ENCODE results near the gene BTN2A1. TPM values are rescaled to one million over a fixed set of nuclear protein-coding genes. Genes with fewer than 3 reads are reported as not detected.

BTN2A1 gene
- total RNA-seq, 1 experiment from 2014 or later = 15.0 TPM

DNA sequence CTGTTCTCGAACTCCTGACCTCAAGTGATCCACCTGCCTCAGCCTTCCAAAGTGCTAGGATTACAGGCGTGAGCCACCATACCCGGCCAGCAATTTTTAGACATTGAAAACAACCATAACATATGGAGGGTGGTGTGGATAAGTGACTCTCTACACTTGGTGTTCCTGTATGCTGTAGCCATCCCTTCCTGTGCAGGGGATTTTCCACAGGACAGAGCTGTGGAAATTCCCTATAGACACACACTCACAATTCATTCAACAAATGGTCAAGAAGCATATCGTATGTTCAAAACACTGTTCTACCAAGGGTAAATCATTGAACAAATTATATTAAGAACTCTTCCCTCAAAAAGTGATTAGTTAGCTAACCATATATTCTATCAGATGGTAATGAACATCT is 6.3 kb downstream of the BTN2A1 start:
- no TSS peak for BruUV-seq (replicated peaks)
- no peaks in the 10 kb centered on the region for H3K27me3 ChIP-seq (replicated peaks; ENCODE audit: control insufficient read depth, insufficient read depth, low read length)
- intact Hi-C loops (cut with micrococcal nuclease; ENCODE audit: unreplicated experiment) = no loop called here
- no peak for DNase-seq
- Mint-ChIP-seq H3K27me3 (ENCODE audit: insufficient read depth, unreplicated experiment) (no peaks in the 10 kb centered on the region), H3K27ac (ENCODE audit: unreplicated experiment) (no peak overlapping the region), H3K4me1 (ENCODE audit: low read depth, unreplicated experiment) (peaks cover 6% of the 10 kb centered on the region), H3K9me3 (ENCODE audit: unreplicated experiment) (no peaks in the 10 kb centered on the region), H3K36me3 (ENCODE audit: insufficient read depth, unreplicated experiment) (peaks cover 69% of the 10 kb centered on the region), H3K4me3 (ENCODE audit: unreplicated experiment) (no peak overlapping the region)
- TF ChIP-seq, protein P1, sequence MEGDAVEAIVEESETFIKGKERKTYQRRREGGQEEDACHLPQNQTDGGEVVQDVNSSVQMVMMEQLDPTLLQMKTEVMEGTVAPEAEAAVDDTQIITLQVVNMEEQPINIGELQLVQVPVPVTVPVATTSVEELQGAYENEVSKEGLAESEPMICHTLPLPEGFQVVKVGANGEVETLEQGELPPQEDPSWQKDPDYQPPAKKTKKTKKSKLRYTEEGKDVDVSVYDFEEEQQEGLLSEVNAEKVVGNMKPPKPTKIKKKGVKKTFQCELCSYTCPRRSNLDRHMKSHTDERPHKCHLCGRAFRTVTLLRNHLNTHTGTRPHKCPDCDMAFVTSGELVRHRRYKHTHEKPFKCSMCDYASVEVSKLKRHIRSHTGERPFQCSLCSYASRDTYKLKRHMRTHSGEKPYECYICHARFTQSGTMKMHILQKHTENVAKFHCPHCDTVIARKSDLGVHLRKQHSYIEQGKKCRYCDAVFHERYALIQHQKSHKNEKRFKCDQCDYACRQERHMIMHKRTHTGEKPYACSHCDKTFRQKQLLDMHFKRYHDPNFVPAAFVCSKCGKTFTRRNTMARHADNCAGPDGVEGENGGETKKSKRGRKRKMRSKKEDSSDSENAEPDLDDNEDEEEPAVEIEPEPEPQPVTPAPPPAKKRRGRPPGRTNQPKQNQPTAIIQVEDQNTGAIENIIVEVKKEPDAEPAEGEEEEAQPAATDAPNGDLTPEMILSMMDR (IDR thresholded peaks at IDR 0.05; ENCODE audit: insufficient read depth in 1 of 2, low read depth in 1 of 2, low read length in 1 of 2, severe bottlenecking in 1 of 2, unreplicated experiment in 1 of 2) = no peak
- CTCF ChIA-PET = no interaction called here
- no peak overlapping the region for H3K4me3 ChIP-seq (ENCODE audit: low read depth, low read length)
- H3K4me1 ChIP-seq = no peaks in the 10 kb centered on the region
- peaks cover 3% of the 10 kb centered on the region; the same call in 1 of the 2 replicates for H3K36me3 ChIP-seq (ENCODE audit: control insufficient read depth, insufficient read depth, low read length)
- no peaks in the 10 kb centered on the region for H3K9me3 ChIP-seq
- POLR2A ChIA-PET = no interaction called here

DNA sequence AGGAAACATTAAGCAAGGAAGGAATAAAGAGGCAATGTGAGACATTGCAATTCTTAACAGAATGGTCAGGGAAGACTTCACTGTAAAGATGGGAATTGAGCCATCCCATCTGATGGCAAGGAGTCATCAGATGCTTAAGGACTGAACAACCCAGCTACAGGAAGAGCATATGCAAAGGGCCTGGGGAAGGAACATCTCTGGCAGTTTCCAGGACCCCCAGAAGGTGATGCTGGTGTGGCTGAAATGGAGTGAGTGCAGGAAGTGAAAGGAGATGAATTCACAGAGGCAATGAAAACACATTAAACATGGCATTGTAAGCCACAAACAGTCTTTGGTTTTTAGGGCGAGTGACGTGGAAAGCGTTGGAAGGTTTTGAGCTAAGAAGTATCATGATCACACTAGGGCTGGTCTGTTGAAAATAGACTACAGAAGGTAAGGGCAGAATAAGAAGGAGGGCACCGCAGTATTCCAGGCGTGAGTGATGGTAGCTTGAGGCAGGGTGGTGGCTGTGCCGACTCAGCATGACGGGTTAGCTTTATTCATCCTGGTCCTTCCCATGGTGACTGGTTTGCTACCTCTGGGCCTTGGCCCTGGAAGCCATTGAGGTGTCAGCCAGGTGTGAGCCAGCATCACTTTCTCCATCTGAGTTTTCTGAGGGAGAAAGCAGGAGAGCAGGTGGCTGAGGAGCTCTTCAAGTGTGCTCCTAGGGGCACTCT is 6.8 kb downstream of the BTN2A1 start:
- H3K36me3 ChIP-seq (ENCODE audit: control insufficient read depth, insufficient read depth, low read length) = peaks cover 2% of the 10 kb centered on the region; the same call in 1 of the 2 replicates
- no peaks in the 10 kb centered on the region for H3K9me3 ChIP-seq
- Mint-ChIP-seq H3K27ac (ENCODE audit: unreplicated experiment) (no peak overlapping the region), H3K27me3 (ENCODE audit: insufficient read depth, unreplicated experiment) (no peaks in the 10 kb centered on the region), H3K9me3 (ENCODE audit: unreplicated experiment) (no peaks in the 10 kb centered on the region), H3K4me1 (ENCODE audit: low read depth, unreplicated experiment) (peaks cover under 1% of the 10 kb centered on the region), H3K4me3 (ENCODE audit: unreplicated experiment) (no peak overlapping the region), H3K36me3 (ENCODE audit: insufficient read depth, unreplicated experiment) (peaks cover 70% of the 10 kb centered on the region)
- POLR2A ChIA-PET = no interaction called here
- intact Hi-C loops (cut with micrococcal nuclease; ENCODE audit: unreplicated experiment) = no loop called here
- TF ChIP-seq, protein P1 (IDR thresholded peaks at IDR 0.05; ENCODE audit: insufficient read depth in 1 of 2, low read depth in 1 of 2, low read length in 1 of 2, severe bottlenecking in 1 of 2, unreplicated experiment in 1 of 2) = no peak
- no peak for DNase-seq
- CTCF ChIA-PET = no interaction called here
- no peaks in the 10 kb centered on the region for H3K27me3 ChIP-seq (replicated peaks; ENCODE audit: control insufficient read depth, insufficient read depth, low read length)
- H3K4me3 ChIP-seq (ENCODE audit: low read depth, low read length) = no peak overlapping the region
- H3K4me1 ChIP-seq = no peaks in the 10 kb centered on the region
- no TSS peak for BruUV-seq (replicated peaks)

DNA sequence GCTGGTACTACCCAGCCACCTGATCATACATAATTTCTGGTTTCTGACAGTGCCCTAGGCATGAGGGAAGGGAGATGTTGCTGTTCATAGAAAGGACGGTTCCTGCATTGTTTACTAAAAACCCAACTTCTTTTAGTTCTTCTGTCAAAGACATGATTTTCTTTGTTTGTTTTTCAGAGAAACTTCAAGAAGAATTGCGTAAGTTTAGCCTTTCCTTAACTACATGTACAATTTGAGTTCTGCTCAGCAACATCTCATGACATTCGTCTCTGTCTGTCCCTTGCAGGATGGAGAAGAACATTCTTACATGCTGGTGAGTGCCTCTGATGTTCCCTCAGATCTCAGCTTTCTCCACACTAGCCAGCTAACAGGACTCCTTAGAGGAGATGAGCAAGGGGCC is 8.0 kb downstream of the BTN2A1 start:
- H3K36me3 Mint-ChIP-seq (ENCODE audit: insufficient read depth, unreplicated experiment) = peaks cover 65% of the 10 kb centered on the region
- ChIA-PET CTCF (no interaction called here), POLR2A (no interaction called here)
- intact Hi-C loops (cut with micrococcal nuclease; ENCODE audit: unreplicated experiment) = no loop called here
- no peak overlapping the region for H3K4me3 ChIP-seq (ENCODE audit: low read depth, low read length)
- peaks cover 2% of the 10 kb centered on the region; the same call in 1 of the 2 replicates for H3K36me3 ChIP-seq (ENCODE audit: control insufficient read depth, insufficient read depth, low read length)
- H3K9me3 Mint-ChIP-seq (ENCODE audit: unreplicated experiment) = no peaks in the 10 kb centered on the region
- DNase-seq = no peak
- no peaks in the 10 kb centered on the region for H3K4me1 ChIP-seq
- BruUV-seq (replicated peaks) = no TSS peak
- no peaks in the 10 kb centered on the region for H3K27me3 Mint-ChIP-seq (ENCODE audit: insufficient read depth, unreplicated experiment)
- no peaks in the 10 kb centered on the region for H3K27me3 ChIP-seq (replicated peaks; ENCODE audit: control insufficient read depth, insufficient read depth, low read length)
- no peaks in the 10 kb centered on the region for H3K4me1 Mint-ChIP-seq (ENCODE audit: low read depth, unreplicated experiment)
- no peak overlapping the region for H3K27ac Mint-ChIP-seq (ENCODE audit: unreplicated experiment)
- TF ChIP-seq, protein P1 (IDR thresholded peaks at IDR 0.05; ENCODE audit: insufficient read depth in 1 of 2, low read depth in 1 of 2, low read length in 1 of 2, severe bottlenecking in 1 of 2, unreplicated experiment in 1 of 2) = no peak
- H3K4me3 Mint-ChIP-seq (ENCODE audit: unreplicated experiment) = no peak overlapping the region
- no peaks in the 10 kb centered on the region for H3K9me3 ChIP-seq
